ENCODE data around the gene GNB2. TPM values are rescaled to one million over a fixed set of nuclear protein-coding genes. Genes with fewer than 3 reads are reported as not detected.
"Not testable (repeated sequence)": the region's sequence is repeated elsewhere in the genome, so short reads cannot be mapped to it uniquely, and the experiment has no call there.

Gene GNB2
- total RNA-seq, 2 experiments from 2014 or later, result 235 to 241 TPM

GRCh38 chr7:100706672-100707311 is 33.3 kb downstream of the GNB2 start:
- ChIA-PET POLR2A (interaction anchor here (1.6 to 2.4 kb wide), 3 partner anchors 94 to 168 kb away, joined by 6 to 14 read pairs (median 10); partner anchors contain the start of genes FBXO24, LRCH4, MOSPD3 and SRRT), CTCF (interaction anchor here (1.2 to 4.1 kb wide), 4 partner anchors 13 to 146 kb away, joined by 3 to 78 read pairs (median 12); partner anchors contain the start of genes EPO, GIGYF1 and SLC12A9)

GRCh38 chr7:100708395-100708794 is 34.9 kb downstream of the GNB2 start:
- CTCF ChIA-PET, result interaction anchor here (0.6 to 1.6 kb wide), 3 partner anchors 9 to 249 kb away, joined by 3 to 5 read pairs (median 4); no protein-coding TSS in a partner anchor

GRCh38 chr7:100710452-100710851 is 36.9 kb downstream of the GNB2 start:
- CTCF ChIA-PET, result no interaction called here
- POLR2A ChIA-PET, result no interaction called here

More at GRCh38 chr7:100708395-100708794, 34.9 kb downstream of the GNB2 start:
- POLR2A ChIA-PET, result interaction anchor here (0.6 to 0.7 kb wide), 2 partner anchors 76 to 89 kb away, joined by 3 to 7 read pairs; no protein-coding TSS in a partner anchor

- CTCF ChIA-PET, result interaction anchor here (1.0 to 1.2 kb wide), 2 partner anchors 14 to 141 kb away, joined by 3 to 4 read pairs; partner anchors contain the start of gene SLC12A9
- POLR2A ChIA-PET, result no interaction called here
Measured at GRCh38 chr7:100711369-100711768, 37.8 kb downstream of the GNB2 start.

- CTCF ChIA-PET, result interaction anchor here (1.2 to 1.7 kb wide), 3 partner anchors 9 to 36 kb away, joined by 3 to 8 read pairs (median 5); partner anchors contain the start of gene POP7
- POLR2A ChIA-PET, result no interaction called here
Measured at GRCh38 chr7:100714725-100715124, 41.2 kb downstream of the GNB2 start.

- CTCF ChIA-PET, result interaction anchor here (0.8 to 1.4 kb wide), 4 partner anchors 8 to 135 kb away, joined by 3 read pairs; partner anchors contain the start of gene SLC12A9
- POLR2A ChIA-PET, result not testable (repeated sequence)
Measured at GRCh38 chr7:100717073-100717472, 43.5 kb downstream of the GNB2 start.

GRCh38 chr7:100719523-100720278 is 46.2 kb downstream of the GNB2 start:
- ChIA-PET POLR2A (interaction anchor here (0.5 kb wide), 1 partner anchor 190 kb away, joined by 6 read pairs; no protein-coding TSS in a partner anchor), CTCF (interaction anchor here (0.6 to 2.0 kb wide), 2 partner anchors 11 to 14 kb away, joined by 4 to 5 read pairs; partner anchors contain the start of gene POP7)

- ChIA-PET POLR2A (interaction anchor here (0.5 kb wide), 1 partner anchor 190 kb away, joined by 6 read pairs; no protein-coding TSS in a partner anchor), CTCF (interaction anchor here (2.0 kb wide), 1 partner anchor 14 kb away, joined by 5 read pairs; the partner anchor contains the start of gene POP7)
Measured at GRCh38 chr7:100720279-100720670, 46.7 kb downstream of the GNB2 start, which contains the start of gene EPO. EPO (plus strand) TSS chr7:100720468; CDS start chr7:100720981, 513 bp downstream.

GRCh38 chr7:100720671-100721504 is 47.3 kb downstream of the GNB2 start:
- ChIA-PET CTCF (interaction anchor here (2.0 kb wide), 1 partner anchor 15 kb away, joined by 5 read pairs; the partner anchor contains the start of gene POP7), POLR2A (no interaction called here)

GRCh38 chr7:100721505-100721812 is 47.9 kb downstream of the GNB2 start:
- CTCF ChIA-PET, result no interaction called here
- POLR2A ChIA-PET, result no interaction called here

GRCh38 chr7:100722480-100723212 is 49.1 kb downstream of the GNB2 start:
- POLR2A ChIA-PET, result no interaction called here
- CTCF ChIA-PET, result interaction anchor here (1.8 kb wide), 1 partner anchor 158 kb away, joined by 5 read pairs; no protein-coding TSS in a partner anchor

GRCh38 chr7:100723732-100724275 is 50.3 kb downstream of the GNB2 start:
- ChIA-PET POLR2A (no interaction called here), CTCF (interaction anchor here (0.9 to 1.8 kb wide), 2 partner anchors 18 to 159 kb away, joined by 3 to 5 read pairs; partner anchors contain the start of gene POP7)

GRCh38 chr7:100724364-100724763 is 50.8 kb downstream of the GNB2 start:
- POLR2A ChIA-PET, result not testable (repeated sequence)
- CTCF ChIA-PET, result interaction anchor here (0.8 to 2.2 kb wide), 6 partner anchors 10 to 160 kb away, joined by 3 to 19 read pairs (median 4); partner anchors contain the start of genes POP7 and SLC12A9

GRCh38 chr7:100726996-100727761 is 53.6 kb downstream of the GNB2 start:
- POLR2A ChIA-PET, result no interaction called here
- CTCF ChIA-PET, result interaction anchor here (0.5 kb wide), 1 partner anchor 118 kb away, joined by 5 read pairs; no protein-coding TSS in a partner anchor

GRCh38 chr7:100728196-100728595 is 54.7 kb downstream of the GNB2 start:
- ChIA-PET CTCF (no interaction called here), POLR2A (interaction anchor here (1.0 kb wide), 1 partner anchor 16 kb away, joined by 3 read pairs; no protein-coding TSS in a partner anchor)

Measured in activated CD8-positive, alpha-beta memory T cell treated with anti-CD3 and anti-CD28 coated beads for 36 hours (primary cell).